Activated CD8-positive, alpha-beta memory T cell treated with anti-CD3 and anti-CD28 coated beads, Interleukin-2, amount 50 U/mL, for 48 hours (primary cell): ENCODE results near the gene KDR.

Experiments used
- DNase-seq: peaks from one replicate; pipeline ENCODE4 v3.0.0-alpha.2; 2020

The KDR gene

GRCh38 chr4:55077577-55077976 is 47.8 kb downstream of the KDR start:
- DNase-seq, result no peak

- DNase-seq, result no peak
These were observed 49.3 kb downstream of the KDR start for GRCh38 chr4:55075823-55076716.

GRCh38 chr4:55075376-55075775 is 50.0 kb downstream of the KDR start:
- DNase-seq, result no peak

- no peak for DNase-seq
These were observed 51.0 kb downstream of the KDR start for GRCh38 chr4:55074386-55074785.

- no peak for DNase-seq
These were observed 53.4 kb downstream of the KDR start for GRCh38 chr4:55071951-55072350.

- DNase-seq, result no peak
These were observed 56.1 kb downstream of the KDR start for GRCh38 chr4:55069248-55069647.

GRCh38 chr4:55068522-55068921 is 56.9 kb downstream of the KDR start:
- DNase-seq, result no peak

- DNase-seq, result no peak
These were observed 59.4 kb downstream of the KDR start for GRCh38 chr4:55066018-55066417.

GRCh38 chr4:55055529-55055928 is 69.9 kb downstream of the KDR start:
- DNase-seq, result no peak

- DNase-seq, result no peak
These were observed 73.9 kb downstream of the KDR start for GRCh38 chr4:55051532-55051931.

GRCh38 chr4:55050418-55050950 is 74.9 kb downstream of the KDR start:
- no peak for DNase-seq

GRCh38 chr4:55038176-55038890 is 87.1 kb downstream of the KDR start:
- DNase-seq, result no peak

- DNase-seq, result no peak
These were observed 87.7 kb downstream of the KDR start for GRCh38 chr4:55037728-55038127.

- no peak for DNase-seq
These were observed 89.0 kb downstream of the KDR start for GRCh38 chr4:55036405-55036804.

GRCh38 chr4:55035892-55036291 is 89.5 kb downstream of the KDR start:
- no peak for DNase-seq

- DNase-seq, result no peak
These were observed 92.1 kb downstream of the KDR start for GRCh38 chr4:55033296-55033695.

- no peak for DNase-seq
These were observed 92.6 kb downstream of the KDR start for GRCh38 chr4:55032788-55033187.

GRCh38 chr4:55032179-55032578 is 93.2 kb downstream of the KDR start:
- no peak for DNase-seq

- DNase-seq, result no peak
These were observed 94.2 kb downstream of the KDR start for GRCh38 chr4:55031158-55031557.

- DNase-seq, result no peak
These were observed 94.8 kb downstream of the KDR start for GRCh38 chr4:55030589-55030988.

GRCh38 chr4:55029821-55030503 is 95.4 kb downstream of the KDR start:
- no peak for DNase-seq

GRCh38 chr4:55029321-55029720 is 96.1 kb downstream of the KDR start:
- no peak for DNase-seq
